ENCODE results near the gene DISP3. TPM values are rescaled to one million over a fixed set of nuclear protein-coding genes. Genes with fewer than 3 reads are reported as not detected.

DISP3 gene
- total and polyA plus RNA-seq, 2 of the 4 experiments (the other 2 are of a cell fraction), result 0.05 TPM; not detected in 1

- CTCF ChIA-PET, result no interaction called here
- no peak overlapping the region for H2BK5ac ChIP-seq (ENCODE audit: low read depth, low read length, poor library complexity, severe bottlenecking)
- ATAC-seq (ENCODE audit: low read depth) (no peak), DNase-seq (no peak)
- H3K36me3 ChIP-seq (ENCODE audit: control insufficient read depth, insufficient read depth, low read length), result no peaks in the 10 kb centered on the region
- H2BK120ac ChIP-seq (ENCODE audit: low read depth, low read length), result no peak overlapping the region
- no peak overlapping the region for H3K27ac ChIP-seq (ENCODE audit: insufficient read depth, low read length)
- no peak overlapping the region for H3K4me3 ChIP-seq (ENCODE audit: insufficient read depth, low read depth, low read length)
- no peak overlapping the region for H2AK5ac ChIP-seq (ENCODE audit: low read depth, low read length)
- TF ChIP-seq RAD21 (IDR thresholded peaks at IDR 0.05; ENCODE audit: low read length), result no peak
- TF ChIP-seq RFX5 (IDR thresholded peaks at IDR 0.05; ENCODE audit: low read depth, low read length), result no peak
- TF ChIP-seq SMC3 (IDR thresholded peaks at IDR 0.05; ENCODE audit: low read depth, low read length), result no peak
- TF ChIP-seq RCOR1 (IDR thresholded peaks at IDR 0.05; ENCODE audit: insufficient replicate concordance, low read length), result no peak
- TF ChIP-seq CEBPB (IDR thresholded peaks at IDR 0.05; ENCODE audit: low read depth, low read length), result no peak
- no peak for TF ChIP-seq CHD1 (IDR thresholded peaks at IDR 0.05; ENCODE audit: low read depth, low read length)
- no peak for TF ChIP-seq ELK1 (IDR thresholded peaks at IDR 0.05; ENCODE audit: borderline replicate concordance, low read depth, low read length)
- H4K5ac ChIP-seq (ENCODE audit: low read depth, low read length), result no peak overlapping the region
- H3K4me2 ChIP-seq (ENCODE audit: low read depth, low read length), result no peak overlapping the region
- no peak overlapping the region for H3K14ac ChIP-seq (replicated peaks; ENCODE audit: low read depth, low read length)
- H3K23ac ChIP-seq (ENCODE audit: low read depth, low read length), result no peak overlapping the region
- in situ Hi-C loops (cut with MboI; ENCODE audit: low sequenced_read_pairs) (no loop called here), dilution Hi-C loops (cut with HindIII; ENCODE audit: low sequenced_read_pairs, unreplicated experiment) (no loop called here), intact Hi-C loops (cut with micrococcal nuclease) (no loop called here)
- H3K56ac ChIP-seq (ENCODE audit: extremely low read depth, insufficient read depth, low read length), result no peak overlapping the region
- POLR2A ChIA-PET (ENCODE audit: unreplicated experiment), result no interaction called here
- no peaks in the 10 kb centered on the region for H3K4me1 ChIP-seq (ENCODE audit: control insufficient read depth, insufficient read depth, low read length)
- H3K27me3 ChIP-seq (ENCODE audit: control insufficient read depth, insufficient read depth, low read length), result no peaks in the 10 kb centered on the region
- no peak overlapping the region for H2BK15ac ChIP-seq (ENCODE audit: low read depth, low read length)
- H3K18ac ChIP-seq (ENCODE audit: low read depth, low read length), result no peak overlapping the region
- no peaks in the 10 kb centered on the region for H3K79me1 ChIP-seq (ENCODE audit: low read depth in 1 of 2, low read length in 2 of 2)
- H2AK9ac ChIP-seq (replicated peaks; ENCODE audit: low read depth, low read length, poor library complexity), result no peak overlapping the region
- H2BK20ac ChIP-seq (ENCODE audit: low read depth, low read length), result no peak overlapping the region
- no peak overlapping the region for H3K9ac ChIP-seq (ENCODE audit: low read depth, low read length)
- no peak overlapping the region for H2AFZ ChIP-seq (replicated peaks; ENCODE audit: low read length, poor library complexity)
- no peaks in the 10 kb centered on the region for H4K20me1 ChIP-seq (ENCODE audit: insufficient read depth, low read length)
- no TSS peak for BruUV-seq (replicated peaks)
- H3K4ac ChIP-seq (ENCODE audit: low read depth, low read length), result no peak overlapping the region
- H3K9me1 ChIP-seq (ENCODE audit: insufficient read depth, low read length), result no peaks in the 10 kb centered on the region
- no peak overlapping the region for H4K8ac ChIP-seq (ENCODE audit: low read depth in 2 of 2, low read length in 2 of 2)
- no CpG with 5 or more reads among the region's 1 CpG for WGBS, 2 experiments (ENCODE audit: extremely low coverage in 2 of 2, insufficient read length in 1 of 2)
- no peaks in the 10 kb centered on the region for H3K9me3 ChIP-seq (ENCODE audit: control insufficient read depth, insufficient read depth, low read length)
- no peak overlapping the region for H4K91ac ChIP-seq (ENCODE audit: insufficient read depth, low read depth, low read length)
These were observed 34.7 kb downstream of the DISP3 start for GRCh38 chr1:11513681-11514080.

Measured in IMR-90 (cell line).